Vagina (tissue), 2 donors: ENCODE results near the gene PEPD. TPM values are rescaled to one million over a fixed set of nuclear protein-coding genes. Genes with fewer than 3 reads are reported as not detected.

Experiments used
- DNase-seq, 2 donors: peaks; one replicate each; pipeline ENCODE4 v3.0.0-alpha.2; 2017; ENCODE audit errors: extremely low spot score in 2 of 2
- H3K27ac ChIP-seq: fragments of 200-600 bp; sonication (generic); one replicate; pipeline ENCODE4 v1.5.1; 2019
- H3K27me3 ChIP-seq: fragments of 200-600 bp; sonication (generic); one replicate; pipeline ENCODE4 v1.5.1; 2019
- H3K36me3 ChIP-seq, 2 donors: fragments of 200-600 bp; sonication (generic); one replicate each; pipeline ENCODE4 v1.5.1; 2017 to 2019
- H3K4me1 ChIP-seq: fragments of 200-600 bp; sonication (generic); one replicate; pipeline ENCODE4 v1.5.1; 2019
- H3K4me3 ChIP-seq, 2 donors: fragments of 200-600 bp; sonication (generic); 1 replicate in 1 of 2; 2 replicates in 1 of 2; pipeline ENCODE4 v1.5.1; 2016 to 2019
- H3K9me3 ChIP-seq: fragments of 200-600 bp; sonication (generic); one replicate; pipeline ENCODE4 v1.5.1; 2019
- POLR2A ChIP-seq, 2 donors: fragments of 450-650 bp; IDR thresholded peaks; one replicate each; pipeline ENCODE4 v1.6.1; 2017; ENCODE audit warnings: antibody characterized with exemption in 2 of 2, mild to moderate bottlenecking in 2 of 2, moderate library complexity in 2 of 2
- POLR2AphosphoS5 ChIP-seq, 2 donors: sonication (generic); formaldehyde crosslinking; IDR thresholded peaks; one replicate each; pipeline ENCODE4 v1.9.0; 2017; ENCODE audit warnings: antibody characterized with exemption in 2 of 2, mild to moderate bottlenecking in 2 of 2, low read depth in 1 of 2; ENCODE audit not compliant: insufficient read depth in 1 of 2
- intact Hi-C: fragments of 100-400 bp; cut with DNase I; formaldehyde crosslinking; loops from one replicate; pipeline ENCODE4 v1.15.1; 2023
- total RNA-seq: library from RNA; depleted of rRNA; stranded (reverse); fragments of >200 nt; gene quantifications from one replicate; pipeline ENCODE4 v1.2.3, GENCODE V29; 2016
- TF ChIP-seq, protein P1 (sequence below), 3 experiments: fragments of 450-650 bp in 2 of 3; fragments of 200-600 bp in 1 of 3; sonication (generic) in 1 of 3; IDR thresholded peaks; one replicate each; pipeline ENCODE4 v1.5.1; 2017 to 2019; ENCODE audit warnings: antibody characterized with exemption in 3 of 3, mild to moderate bottlenecking in 2 of 3, moderate library complexity in 2 of 3

The PEPD gene
- total RNA-seq, 1 donor from 2014 or later = 61.9 TPM

DNA sequence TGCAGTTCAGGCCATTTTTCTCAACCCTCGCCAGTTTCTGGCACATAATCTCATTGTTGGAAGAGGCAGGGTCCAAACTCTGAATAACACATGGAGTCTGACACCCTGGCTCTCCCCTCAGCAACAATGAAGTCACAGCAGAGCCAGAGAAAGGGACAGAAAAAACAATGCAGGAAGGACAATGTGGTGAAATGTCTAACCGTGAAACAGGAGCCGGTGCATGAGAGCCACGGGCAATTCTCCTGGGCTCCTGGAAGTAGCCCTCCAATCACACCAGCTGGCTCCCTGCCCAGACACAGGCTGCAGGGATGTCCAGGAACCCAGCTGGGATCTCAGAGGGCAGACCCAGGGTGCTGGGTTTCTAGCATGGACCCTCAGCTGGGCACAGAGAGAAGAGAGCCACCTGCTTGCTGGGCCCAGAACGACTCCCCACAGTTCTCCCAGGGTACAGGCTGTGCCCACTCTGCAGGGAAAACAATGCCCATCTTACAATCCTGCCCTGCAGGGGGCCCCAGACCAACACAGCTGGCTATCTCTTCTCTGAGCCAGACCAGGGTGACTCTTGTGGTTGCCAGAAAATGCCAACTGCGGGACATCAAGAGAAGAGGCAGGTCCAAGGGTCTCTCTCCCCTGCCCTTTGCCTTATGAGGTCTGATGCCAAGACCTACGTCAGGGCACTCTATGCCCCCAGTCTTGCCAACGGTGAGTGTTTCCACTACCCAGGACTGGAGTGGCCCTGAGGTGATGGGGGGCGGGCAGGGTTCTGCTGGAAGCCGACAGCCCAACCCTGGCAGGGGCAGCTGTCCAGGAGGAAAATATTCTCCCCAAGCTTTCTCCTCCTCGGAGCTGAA, 83.5 kb downstream of the PEPD start:
- no peaks in the 10 kb centered on the region for H3K36me3 ChIP-seq
- no peaks in the 10 kb centered on the region for H3K4me1 ChIP-seq
- TF ChIP-seq POLR2A (IDR thresholded peaks at IDR 0.05) (no peak), POLR2AphosphoS5 (IDR thresholded peaks at IDR 0.05; ENCODE audit: insufficient read depth in 1 of 2, low read depth in 1 of 2) (no peak)
- TF ChIP-seq, protein P1, sequence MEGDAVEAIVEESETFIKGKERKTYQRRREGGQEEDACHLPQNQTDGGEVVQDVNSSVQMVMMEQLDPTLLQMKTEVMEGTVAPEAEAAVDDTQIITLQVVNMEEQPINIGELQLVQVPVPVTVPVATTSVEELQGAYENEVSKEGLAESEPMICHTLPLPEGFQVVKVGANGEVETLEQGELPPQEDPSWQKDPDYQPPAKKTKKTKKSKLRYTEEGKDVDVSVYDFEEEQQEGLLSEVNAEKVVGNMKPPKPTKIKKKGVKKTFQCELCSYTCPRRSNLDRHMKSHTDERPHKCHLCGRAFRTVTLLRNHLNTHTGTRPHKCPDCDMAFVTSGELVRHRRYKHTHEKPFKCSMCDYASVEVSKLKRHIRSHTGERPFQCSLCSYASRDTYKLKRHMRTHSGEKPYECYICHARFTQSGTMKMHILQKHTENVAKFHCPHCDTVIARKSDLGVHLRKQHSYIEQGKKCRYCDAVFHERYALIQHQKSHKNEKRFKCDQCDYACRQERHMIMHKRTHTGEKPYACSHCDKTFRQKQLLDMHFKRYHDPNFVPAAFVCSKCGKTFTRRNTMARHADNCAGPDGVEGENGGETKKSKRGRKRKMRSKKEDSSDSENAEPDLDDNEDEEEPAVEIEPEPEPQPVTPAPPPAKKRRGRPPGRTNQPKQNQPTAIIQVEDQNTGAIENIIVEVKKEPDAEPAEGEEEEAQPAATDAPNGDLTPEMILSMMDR (IDR thresholded peaks at IDR 0.05) = no peak
- no peak overlapping the region for H3K27ac ChIP-seq
- H3K4me3 ChIP-seq = no peak overlapping the region
- H3K9me3 ChIP-seq = no peaks in the 10 kb centered on the region
- DNase-seq = no peak
- intact Hi-C loops = loop anchor here (10.0 kb wide), 1 partner anchor 327 kb away; no protein-coding TSS in a partner anchor
- no peaks in the 10 kb centered on the region for H3K27me3 ChIP-seq

- intact Hi-C loops = loop anchor here (10.0 kb wide), 1 partner anchor 327 kb away; no protein-coding TSS in a partner anchor
Measured at GRCh38 chr19:33437393-33437820, 84.2 kb downstream of the PEPD start.

DNA sequence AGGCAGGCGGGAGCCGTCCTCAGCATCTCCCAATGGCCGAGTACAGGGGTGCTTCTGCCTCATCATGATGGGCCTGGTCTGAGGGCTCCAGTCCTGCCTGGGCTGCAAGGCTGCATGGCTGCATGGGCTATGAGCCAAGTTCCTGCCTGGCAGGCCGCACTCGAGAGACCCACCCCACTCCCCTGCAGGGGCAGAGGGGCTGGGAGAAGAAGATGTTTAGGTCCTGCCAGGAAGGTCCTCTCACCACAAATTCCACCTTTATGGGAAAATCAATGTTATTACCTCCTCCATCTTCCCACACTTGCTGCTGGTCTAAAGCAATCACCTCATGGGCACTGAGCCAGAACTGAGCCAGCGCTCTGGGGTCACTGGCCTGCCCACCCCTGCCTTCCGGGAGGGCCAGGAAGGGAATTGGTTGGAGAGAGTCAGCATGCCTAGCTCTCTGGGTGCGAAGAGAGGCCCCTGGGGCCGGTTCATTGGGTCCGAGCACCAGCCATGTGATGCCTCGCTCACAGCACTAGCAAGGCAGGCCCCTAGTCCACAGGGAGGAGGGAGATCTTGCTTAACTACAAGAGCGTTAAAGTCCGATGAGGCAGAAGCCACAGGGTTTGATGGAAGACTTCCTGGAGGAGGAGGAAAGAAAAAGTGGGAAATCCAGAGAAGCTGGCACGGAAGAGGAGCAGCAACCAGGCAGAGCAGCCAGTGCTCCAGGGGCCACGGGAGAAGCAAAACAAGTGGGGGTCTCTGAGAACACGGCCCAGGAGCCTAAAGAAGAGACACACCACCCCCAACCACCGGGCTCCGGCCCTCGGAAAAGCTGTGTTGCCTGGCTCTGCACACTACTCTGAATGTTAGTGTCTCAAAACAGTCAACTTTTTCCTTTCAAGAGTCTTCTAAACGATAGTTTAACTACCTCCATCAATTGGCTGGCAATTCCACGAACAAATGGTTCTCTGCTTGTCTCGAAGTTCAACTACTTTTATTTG, 84.9 kb downstream of the PEPD start:
- no peaks in the 10 kb centered on the region for H3K36me3 ChIP-seq
- H3K9me3 ChIP-seq = no peaks in the 10 kb centered on the region
- TF ChIP-seq POLR2AphosphoS5 (IDR thresholded peaks at IDR 0.05; ENCODE audit: insufficient read depth in 1 of 2, low read depth in 1 of 2) (no peak), POLR2A (IDR thresholded peaks at IDR 0.05) (no peak)
- TF ChIP-seq, protein P1 (IDR thresholded peaks at IDR 0.05) = no peak
- no peaks in the 10 kb centered on the region for H3K4me1 ChIP-seq
- H3K27me3 ChIP-seq = no peaks in the 10 kb centered on the region
- H3K27ac ChIP-seq = no peak overlapping the region
- intact Hi-C loops = loop anchor here (10.0 kb wide), 1 partner anchor 328 kb away; no protein-coding TSS in a partner anchor
- DNase-seq = no peak
- no peak overlapping the region for H3K4me3 ChIP-seq

More at GRCh38 chr19:33437393-33437820, 84.2 kb downstream of the PEPD start:
- Histone ChIP-seq H3K9me3 (no peaks in the 10 kb centered on the region), H3K27me3 (no peaks in the 10 kb centered on the region), H3K27ac (no peak overlapping the region), H3K4me1 (no peaks in the 10 kb centered on the region), H3K4me3 (no peak overlapping the region), H3K36me3 (no peaks in the 10 kb centered on the region)
- DNase-seq = no peak
- TF ChIP-seq POLR2AphosphoS5 (IDR thresholded peaks at IDR 0.05; ENCODE audit: insufficient read depth in 1 of 2, low read depth in 1 of 2) = no peak
- TF ChIP-seq, protein P1 (IDR thresholded peaks at IDR 0.05) = no peak
- TF ChIP-seq POLR2A (IDR thresholded peaks at IDR 0.05) = no peak

- intact Hi-C loops = loop anchor here (10.0 kb wide), 1 partner anchor 329 kb away; no protein-coding TSS in a partner anchor
- TF ChIP-seq, protein P1 (IDR thresholded peaks at IDR 0.05) = no peak
- TF ChIP-seq POLR2A (IDR thresholded peaks at IDR 0.05) = no peak
- no peak for TF ChIP-seq POLR2AphosphoS5 (IDR thresholded peaks at IDR 0.05; ENCODE audit: insufficient read depth in 1 of 2, low read depth in 1 of 2)
- no peak overlapping the region for H3K27ac ChIP-seq
- no peaks in the 10 kb centered on the region for H3K27me3 ChIP-seq
- no peak overlapping the region for H3K4me3 ChIP-seq
- no peaks in the 10 kb centered on the region for H3K9me3 ChIP-seq
- DNase-seq = no peak
- no peaks in the 10 kb centered on the region for H3K36me3 ChIP-seq
- H3K4me1 ChIP-seq = no peaks in the 10 kb centered on the region
Measured at GRCh38 chr19:33435706-33436359, 85.8 kb downstream of the PEPD start.
